GM23338 (cell line): ENCODE measurements around the gene GEMIN8. TPM values are rescaled to one million over a fixed set of nuclear protein-coding genes. Genes with fewer than 3 reads are reported as not detected.

ENCODE experiments used
- ATAC-seq: fragments of 200-7000 bp; cut with Tn5 transposase; 3 replicates; pipeline ENCODE4 v1.9.1; 2020
- DNase-seq: peaks from one replicate; pipeline ENCODE4 v3.0.0-alpha.2; 2015; ENCODE audit warnings: low spot score
- H2AFZ ChIP-seq: fragments of 200-600 bp; sonication (generic); 2 replicates; pipeline ENCODE4 v1.8.0; 2016; ENCODE audit warnings: antibody characterized with exemption, mild to moderate bottlenecking, moderate library complexity
- H3F3A ChIP-seq: fragments of 200-600 bp; sonication (generic); replicated peaks from 2 replicates; pipeline ENCODE4 v1.8.0; 2017; ENCODE audit warnings: antibody characterized with exemption, mixed run types, low read depth
- H3K27ac ChIP-seq: fragments of 200-600 bp; sonication (generic); 2 replicates; pipeline ENCODE4 v1.6.1; 2016; ENCODE audit warnings: low read depth
- H3K27me3 ChIP-seq: fragments of 200-600 bp; sonication (generic); 2 replicates; pipeline ENCODE4 v1.8.0; 2016; ENCODE audit warnings: mild to moderate bottlenecking, mixed run types, moderate library complexity; ENCODE audit not compliant: insufficient read depth
- H3K36me3 ChIP-seq: fragments of 200-600 bp; sonication (generic); 2 replicates; pipeline ENCODE4 v1.8.0; 2016; ENCODE audit warnings: mild to moderate bottlenecking; ENCODE audit not compliant: insufficient read depth
- H3K4me1 ChIP-seq: fragments of 200-600 bp; sonication (generic); 2 replicates; pipeline ENCODE4 v1.8.0; 2016; ENCODE audit warnings: mild to moderate bottlenecking, moderate library complexity; ENCODE audit not compliant: insufficient read depth
- H3K4me2 ChIP-seq: fragments of 200-600 bp; sonication (generic); 2 replicates; pipeline ENCODE4 v1.7.1; 2017; ENCODE audit warnings: mixed run types
- H3K4me3 ChIP-seq: fragments of 200-600 bp; sonication (generic); 2 replicates; pipeline ENCODE4 v1.6.1; 2016; ENCODE audit warnings: mixed run types
- H3K79me2 ChIP-seq: fragments of 200-600 bp; sonication (generic); replicated peaks from 2 replicates; pipeline ENCODE4 v1.8.0; 2017; ENCODE audit warnings: mild to moderate bottlenecking; ENCODE audit not compliant: insufficient read depth
- H3K9me2 ChIP-seq: fragments of 200-600 bp; sonication (generic); 2 replicates; pipeline ENCODE4 v1.8.0; 2017; ENCODE audit not compliant: insufficient read depth
- H4K20me1 ChIP-seq: fragments of 200-600 bp; sonication (generic); replicated peaks from 2 replicates; pipeline ENCODE4 v1.8.0; 2017; ENCODE audit warnings: mild to moderate bottlenecking; ENCODE audit not compliant: insufficient read depth
- H3K27ac Mint-ChIP-seq: 2 replicates; pipeline ENCODE4 v1.8.0; 2020; ENCODE audit warnings: inconsistent platforms, mild to moderate bottlenecking, moderate library complexity, mixed read lengths
- H3K27me3 Mint-ChIP-seq: 3 replicates; pipeline ENCODE4 v1.8.0; 2022; ENCODE audit warnings: low read depth, mild to moderate bottlenecking, moderate library complexity, mixed read lengths, inconsistent platforms; ENCODE audit not compliant: insufficient read depth, poor library complexity
- H3K36me3 Mint-ChIP-seq: 3 replicates; pipeline ENCODE4 v1.8.0; 2021; ENCODE audit warnings: low read depth, mild to moderate bottlenecking, inconsistent platforms, moderate library complexity, mixed read lengths
- H3K4me1 Mint-ChIP-seq: 3 replicates; pipeline ENCODE4 v1.8.0; 2020; ENCODE audit warnings: mild to moderate bottlenecking, inconsistent platforms, mixed read lengths
- H3K4me3 Mint-ChIP-seq: 3 replicates; pipeline ENCODE4 v1.8.0; 2021; ENCODE audit warnings: moderate library complexity, mild to moderate bottlenecking, inconsistent platforms, mixed read lengths
- H3K9me3 Mint-ChIP-seq: 3 replicates; pipeline ENCODE4 v1.8.0; 2020; ENCODE audit warnings: moderate library complexity, mild to moderate bottlenecking, inconsistent platforms, mixed read lengths
- CREB1 ChIP-seq: fragments of 250-450 bp; sonication (Bioruptor Pico); IDR thresholded peaks from 2 replicates; pipeline ENCODE4 v1.5.0; 2020; ENCODE audit warnings: low read depth, mild to moderate bottlenecking, moderate library complexity
- ETS1 ChIP-seq: IDR thresholded peaks from 2 replicates; pipeline ENCODE4 v1.6.1; 2016; ENCODE audit warnings: antibody characterized with exemption
- EZH2 ChIP-seq: fragments of 200-600 bp; sonication (generic); IDR thresholded peaks from one replicate; pipeline ENCODE4 v1.8.0; 2017; ENCODE audit warnings: antibody characterized with exemption, mild to moderate bottlenecking, low read depth; ENCODE audit not compliant: unreplicated experiment
- EZH2phosphoT487 ChIP-seq: fragments of 200-600 bp; sonication (generic); IDR thresholded peaks from one replicate; pipeline ENCODE4 v1.8.1; 2018; ENCODE audit warnings: antibody characterized with exemption; ENCODE audit not compliant: unreplicated experiment
- JUNB ChIP-seq: IDR thresholded peaks from one replicate; pipeline ENCODE4 v1.6.1; 2016; ENCODE audit warnings: antibody characterized with exemption; ENCODE audit not compliant: unreplicated experiment
- NANOG ChIP-seq: IDR thresholded peaks from 2 replicates; pipeline ENCODE4 v1.6.1; 2016; ENCODE audit warnings: antibody characterized with exemption, borderline replicate concordance
- POLR2AphosphoS5 ChIP-seq: IDR thresholded peaks from 2 replicates; pipeline ENCODE4 v1.6.1; 2016; ENCODE audit warnings: antibody characterized with exemption, low read depth
- REST ChIP-seq: IDR thresholded peaks from one replicate; pipeline ENCODE4 v1.6.1; 2018; ENCODE audit warnings: antibody characterized with exemption; ENCODE audit not compliant: unreplicated experiment
- STAT1 ChIP-seq: IDR thresholded peaks from one replicate; pipeline ENCODE4 v1.6.1; 2016; ENCODE audit warnings: antibody characterized with exemption; ENCODE audit not compliant: unreplicated experiment
- ZNF114 ChIP-seq: fragments of 250-450 bp; sonication (Bioruptor Pico); IDR thresholded peaks from 2 replicates; pipeline ENCODE4 v1.5.0; 2020; ENCODE audit warnings: mild to moderate bottlenecking, moderate library complexity
- ZNF331 ChIP-seq: fragments of 250-450 bp; sonication (Bioruptor Pico); IDR thresholded peaks from 2 replicates; pipeline ENCODE4 v1.5.0; 2020; ENCODE audit warnings: low read depth, mild to moderate bottlenecking, moderate library complexity
- ZNF462 ChIP-seq: fragments of 250-450 bp; sonication (Bioruptor Pico); IDR thresholded peaks from 2 replicates; pipeline ENCODE4 v1.5.0; 2020; ENCODE audit warnings: mild to moderate bottlenecking, moderate library complexity
- polyA plus RNA-seq: library from polyadenylated mRNA; unstranded; fragments of >200 nt; fragmentation: Nextera tagmentation; extraction: Ambion mirVana; gene quantifications from 2 replicates; pipeline ENCODE4 v1.2.1, GENCODE V29; 2016
- total RNA-seq: library from RNA; depleted of rRNA; stranded (reverse); fragments of >200 nt; shearing (Covaris generic); gene quantifications from 2 replicates; pipeline ENCODE4 v1.2.3, GENCODE V29; 2014
- TF ChIP-seq, protein P1 (sequence below), 2 experiments: fragments of 200-600 bp in 1 of 2; sonication (generic) in 1 of 2; conservative IDR thresholded peaks; 2 replicates each; pipeline versions ENCODE4 v1.5.1 to v1.6.1; 2016 to 2017; ENCODE audit warnings: antibody characterized with exemption in 2 of 2, low read depth in 2 of 2, mild to moderate bottlenecking in 2 of 2, moderate library complexity in 1 of 2

Gene GEMIN8
- total and polyA plus RNA-seq, 2 experiments from 2014 or later: 16.5 to 19.9 TPM

GRCh38 chrX:13994104-13994503 is 35.6 kb downstream of the GEMIN8 start:
- no peak for ATAC-seq
- peaks cover 3% of the 10 kb centered on the region for H3K27me3 Mint-ChIP-seq
- H3K9me3 Mint-ChIP-seq: no peaks in the 10 kb centered on the region
- Histone ChIP-seq H3K4me2 (no peak overlapping the region), H3K79me2 (no peaks in the 10 kb centered on the region), H3K4me3 (no peak overlapping the region), H4K20me1 (no peaks in the 10 kb centered on the region), H3K27ac (no peak overlapping the region), H3K9me2 (no peaks in the 10 kb centered on the region), H3K27me3 (no peaks in the 10 kb centered on the region), H3K36me3 (no peaks in the 10 kb centered on the region), H3K4me1 (no peaks in the 10 kb centered on the region), H3F3A (no peaks in the 10 kb centered on the region), H2AFZ (no peak overlapping the region)
- H3K27ac Mint-ChIP-seq: no peak overlapping the region
- no peaks in the 10 kb centered on the region for H3K36me3 Mint-ChIP-seq
- H3K4me1 Mint-ChIP-seq: peaks cover 5% of the 10 kb centered on the region; the same call in 1 of the 3 replicates
- no peak for TF ChIP-seq ZNF331 (CRISPR knock-in tag)
- no peak for TF ChIP-seq CREB1 (CRISPR knock-in tag)
- no peak for TF ChIP-seq STAT1
- TF ChIP-seq EZH2: no peak
- TF ChIP-seq NANOG: no peak
- TF ChIP-seq, protein P1, sequence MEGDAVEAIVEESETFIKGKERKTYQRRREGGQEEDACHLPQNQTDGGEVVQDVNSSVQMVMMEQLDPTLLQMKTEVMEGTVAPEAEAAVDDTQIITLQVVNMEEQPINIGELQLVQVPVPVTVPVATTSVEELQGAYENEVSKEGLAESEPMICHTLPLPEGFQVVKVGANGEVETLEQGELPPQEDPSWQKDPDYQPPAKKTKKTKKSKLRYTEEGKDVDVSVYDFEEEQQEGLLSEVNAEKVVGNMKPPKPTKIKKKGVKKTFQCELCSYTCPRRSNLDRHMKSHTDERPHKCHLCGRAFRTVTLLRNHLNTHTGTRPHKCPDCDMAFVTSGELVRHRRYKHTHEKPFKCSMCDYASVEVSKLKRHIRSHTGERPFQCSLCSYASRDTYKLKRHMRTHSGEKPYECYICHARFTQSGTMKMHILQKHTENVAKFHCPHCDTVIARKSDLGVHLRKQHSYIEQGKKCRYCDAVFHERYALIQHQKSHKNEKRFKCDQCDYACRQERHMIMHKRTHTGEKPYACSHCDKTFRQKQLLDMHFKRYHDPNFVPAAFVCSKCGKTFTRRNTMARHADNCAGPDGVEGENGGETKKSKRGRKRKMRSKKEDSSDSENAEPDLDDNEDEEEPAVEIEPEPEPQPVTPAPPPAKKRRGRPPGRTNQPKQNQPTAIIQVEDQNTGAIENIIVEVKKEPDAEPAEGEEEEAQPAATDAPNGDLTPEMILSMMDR (conservative IDR thresholded peaks at IDR 0.05; ENCODE audit: low read depth in 2 of 2): no peak
- no peak for TF ChIP-seq REST
- no peak for TF ChIP-seq ETS1
- no peak for TF ChIP-seq EZH2phosphoT487
- no peak for TF ChIP-seq ZNF462
- TF ChIP-seq JUNB: no peak
- no peak for TF ChIP-seq POLR2AphosphoS5
- TF ChIP-seq ZNF114 (CRISPR knock-in tag): no peak
- no peak for DNase-seq
- H3K4me3 Mint-ChIP-seq: no peak overlapping the region
